Measurements from ENCODE around the gene FBXL4.

The FBXL4 gene

GRCh38 chr6:98974309-98974708 lies 26.6 kb upstream of the FBXL4 start:
- Mint-ChIP-seq H3K4me3 (no peak overlapping the region), H3K27ac (no peak overlapping the region), H3K9me3 (no peaks in the 10 kb centered on the region), H3K4me1 (no peaks in the 10 kb centered on the region), H3K36me3 (ENCODE audit: low read depth) (no peaks in the 10 kb centered on the region), H3K27me3 (ENCODE audit: low read depth, poor library complexity) (no peaks in the 10 kb centered on the region)
- TF ChIP-seq, protein P1, sequence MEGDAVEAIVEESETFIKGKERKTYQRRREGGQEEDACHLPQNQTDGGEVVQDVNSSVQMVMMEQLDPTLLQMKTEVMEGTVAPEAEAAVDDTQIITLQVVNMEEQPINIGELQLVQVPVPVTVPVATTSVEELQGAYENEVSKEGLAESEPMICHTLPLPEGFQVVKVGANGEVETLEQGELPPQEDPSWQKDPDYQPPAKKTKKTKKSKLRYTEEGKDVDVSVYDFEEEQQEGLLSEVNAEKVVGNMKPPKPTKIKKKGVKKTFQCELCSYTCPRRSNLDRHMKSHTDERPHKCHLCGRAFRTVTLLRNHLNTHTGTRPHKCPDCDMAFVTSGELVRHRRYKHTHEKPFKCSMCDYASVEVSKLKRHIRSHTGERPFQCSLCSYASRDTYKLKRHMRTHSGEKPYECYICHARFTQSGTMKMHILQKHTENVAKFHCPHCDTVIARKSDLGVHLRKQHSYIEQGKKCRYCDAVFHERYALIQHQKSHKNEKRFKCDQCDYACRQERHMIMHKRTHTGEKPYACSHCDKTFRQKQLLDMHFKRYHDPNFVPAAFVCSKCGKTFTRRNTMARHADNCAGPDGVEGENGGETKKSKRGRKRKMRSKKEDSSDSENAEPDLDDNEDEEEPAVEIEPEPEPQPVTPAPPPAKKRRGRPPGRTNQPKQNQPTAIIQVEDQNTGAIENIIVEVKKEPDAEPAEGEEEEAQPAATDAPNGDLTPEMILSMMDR (IDR thresholded peaks at IDR 0.05) = no peak
- no peak for DNase-seq

DNA sequence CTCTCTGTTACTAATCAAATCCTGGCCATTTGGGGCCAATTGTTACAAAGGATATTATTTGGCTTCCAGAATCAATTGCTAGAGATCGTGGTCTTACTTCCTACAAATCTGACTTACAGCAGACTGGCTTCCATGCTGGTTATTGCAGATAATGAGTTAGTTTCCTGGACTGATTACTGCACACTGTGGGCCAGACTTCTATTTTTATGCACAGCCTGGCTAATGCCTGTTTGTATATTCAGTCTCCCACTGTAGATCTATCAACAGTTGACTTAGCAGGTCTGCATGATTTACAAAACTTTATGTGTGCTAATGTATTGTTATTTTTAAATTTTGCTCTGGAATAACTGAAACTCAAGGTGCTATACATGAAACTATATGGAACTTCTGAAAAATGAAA lies 25.8 kb upstream of the FBXL4 start:
- Mint-ChIP-seq H3K27ac (no peak overlapping the region), H3K4me1 (no peaks in the 10 kb centered on the region), H3K36me3 (ENCODE audit: low read depth) (no peaks in the 10 kb centered on the region)

DNA sequence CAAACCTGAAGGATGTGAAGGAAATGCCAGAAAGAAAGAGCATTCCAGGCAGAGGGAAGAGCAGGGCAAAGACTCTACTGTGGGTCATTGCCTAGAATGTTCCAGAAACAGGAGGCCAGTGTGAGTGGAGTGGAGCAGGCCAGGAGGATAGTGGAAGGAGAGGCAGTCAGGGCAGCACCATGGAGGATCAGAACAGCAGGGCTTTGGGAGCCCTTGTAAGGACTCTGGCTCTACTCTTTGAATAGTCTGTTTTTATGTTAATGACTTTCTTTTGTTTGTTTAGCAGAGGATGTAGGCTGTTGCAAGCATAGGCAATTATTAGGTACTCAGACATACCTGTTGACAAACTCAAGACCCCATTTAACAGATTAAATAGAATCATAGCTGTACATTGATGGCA lies 23.6 kb upstream of the FBXL4 start:
- H3K4me3 Mint-ChIP-seq = no peak overlapping the region
- no peaks in the 10 kb centered on the region for H3K4me1 Mint-ChIP-seq
- TF ChIP-seq, protein P1 (IDR thresholded peaks at IDR 0.05) = no peak
- H3K27ac Mint-ChIP-seq = no peak overlapping the region
- no peaks in the 10 kb centered on the region for H3K36me3 Mint-ChIP-seq (ENCODE audit: low read depth)
- no peaks in the 10 kb centered on the region for H3K27me3 Mint-ChIP-seq (ENCODE audit: low read depth, poor library complexity)
- peaks cover 6% of the 10 kb centered on the region for H3K9me3 Mint-ChIP-seq
- DNase-seq = no peak

More for the DNA sequence above, 25.8 kb upstream of the FBXL4 start:
- TF ChIP-seq, protein P1 (IDR thresholded peaks at IDR 0.05) = no peak
- H3K9me3 Mint-ChIP-seq = peaks cover 6% of the 10 kb centered on the region
- no peaks in the 10 kb centered on the region for H3K27me3 Mint-ChIP-seq (ENCODE audit: low read depth, poor library complexity)
- no peak for DNase-seq
- no peak overlapping the region for H3K4me3 Mint-ChIP-seq

- Mint-ChIP-seq H3K9me3 (peaks cover 6% of the 10 kb centered on the region), H3K36me3 (ENCODE audit: low read depth) (no peaks in the 10 kb centered on the region), H3K4me3 (no peak overlapping the region), H3K27ac (no peak overlapping the region), H3K27me3 (ENCODE audit: low read depth, poor library complexity) (no peaks in the 10 kb centered on the region), H3K4me1 (no peaks in the 10 kb centered on the region)
- no peak for DNase-seq
- TF ChIP-seq, protein P1 (IDR thresholded peaks at IDR 0.05) = no peak
Observed at GRCh38 chr6:98970469-98970868, 22.7 kb upstream of the FBXL4 start.

- no peak for DNase-seq
- H3K36me3 Mint-ChIP-seq (ENCODE audit: low read depth) = no peaks in the 10 kb centered on the region
- peaks cover 7% of the 10 kb centered on the region for H3K27me3 Mint-ChIP-seq (ENCODE audit: low read depth, poor library complexity)
- H3K4me1 Mint-ChIP-seq = no peaks in the 10 kb centered on the region
- peaks cover 6% of the 10 kb centered on the region for H3K9me3 Mint-ChIP-seq
- TF ChIP-seq, protein P1 (IDR thresholded peaks at IDR 0.05) = no peak
- H3K4me3 Mint-ChIP-seq = no peak overlapping the region
- H3K27ac Mint-ChIP-seq = no peak overlapping the region
Observed at GRCh38 chr6:98967616-98968015, 19.9 kb upstream of the FBXL4 start.

- H3K27me3 Mint-ChIP-seq (ENCODE audit: low read depth, poor library complexity) = peaks cover 6% of the 10 kb centered on the region
- H3K9me3 Mint-ChIP-seq = no peaks in the 10 kb centered on the region
- no peaks in the 10 kb centered on the region for H3K4me1 Mint-ChIP-seq
- H3K4me3 Mint-ChIP-seq = no peak overlapping the region
- DNase-seq = no peak
- no peak overlapping the region for H3K27ac Mint-ChIP-seq
- H3K36me3 Mint-ChIP-seq (ENCODE audit: low read depth) = no peaks in the 10 kb centered on the region
- TF ChIP-seq, protein P1 (IDR thresholded peaks at IDR 0.05) = no peak
Observed at GRCh38 chr6:98959631-98960030, 11.9 kb upstream of the FBXL4 start.
